Measurements from ENCODE around the gene RECK.
A peak's percentile ranks its signal among the peaks of the same experiment; 100 is the strongest.

RECK gene

GRCh38 chr9:36029765-36030528 is 6.8 kb upstream of the RECK start:
- DNase-seq (ENCODE audit: low spot score) = peak; percentile 47

GRCh38 chr9:36030871-36031270 is 5.8 kb upstream of the RECK start:
- DNase-seq (ENCODE audit: low spot score) = no peak

- DNase-seq (ENCODE audit: low spot score) = no peak
Measured at GRCh38 chr9:36031774-36032555, 4.7 kb upstream of the RECK start.

- DNase-seq (ENCODE audit: low spot score) = no peak
Measured at GRCh38 chr9:36033788-36034187, 2.9 kb upstream of the RECK start.

GRCh38 chr9:36034234-36034633 is 2.5 kb upstream of the RECK start:
- DNase-seq (ENCODE audit: low spot score) = no peak

- DNase-seq (ENCODE audit: low spot score) = no peak
Measured at GRCh38 chr9:36035006-36035405, 1.7 kb upstream of the RECK start.

GRCh38 chr9:36036253-36036779 is 397 bp upstream of the RECK start:
- DNase-seq (ENCODE audit: low spot score) = no peak

GRCh38 chr9:36037549-36038122 is 923 bp downstream of the RECK start:
- DNase-seq (ENCODE audit: low spot score) = no peak

- DNase-seq (ENCODE audit: low spot score) = no peak
Measured at GRCh38 chr9:36039121-36039520, 2.4 kb downstream of the RECK start.

GRCh38 chr9:36039696-36040095 is 3.0 kb downstream of the RECK start:
- no peak for DNase-seq (ENCODE audit: low spot score)

GRCh38 chr9:36040271-36040925 is 3.7 kb downstream of the RECK start:
- DNase-seq (ENCODE audit: low spot score) = no peak

GRCh38 chr9:36041506-36041905 is 4.8 kb downstream of the RECK start:
- no peak for DNase-seq (ENCODE audit: low spot score)

GRCh38 chr9:36045610-36046009 is 8.9 kb downstream of the RECK start:
- DNase-seq (ENCODE audit: low spot score) = no peak

- no peak for DNase-seq (ENCODE audit: low spot score)
Measured at GRCh38 chr9:36046923-36047322, 10.2 kb downstream of the RECK start.

- DNase-seq (ENCODE audit: low spot score) = no peak
Measured at GRCh38 chr9:36049408-36049807, 12.7 kb downstream of the RECK start.

GRCh38 chr9:36050476-36050875 is 13.8 kb downstream of the RECK start:
- no peak for DNase-seq (ENCODE audit: low spot score)

- no peak for DNase-seq (ENCODE audit: low spot score)
Measured at GRCh38 chr9:36051317-36051716, 14.6 kb downstream of the RECK start.

GRCh38 chr9:36053971-36054370 is 17.3 kb downstream of the RECK start:
- DNase-seq (ENCODE audit: low spot score) = no peak

GRCh38 chr9:36056896-36057295 is 20.2 kb downstream of the RECK start:
- no peak for DNase-seq (ENCODE audit: low spot score)

- DNase-seq (ENCODE audit: low spot score) = no peak
Measured at GRCh38 chr9:36063804-36064447, 27.2 kb downstream of the RECK start.

- DNase-seq (ENCODE audit: low spot score) = no peak
Measured at GRCh38 chr9:36064448-36065037, 27.8 kb downstream of the RECK start.

All from RKO (cell line).